T-helper 22 cell (primary cell): ENCODE measurements around the gene NHSL1.

Source experiments
- DNase-seq: peaks from one replicate; pipeline ENCODE4 v3.0.0-alpha.2; 2020; ENCODE audit warnings: low read depth

Gene NHSL1

GRCh38 chr6:138456401-138456790 lies 42.9 kb downstream of the NHSL1 start:
- DNase-seq = no peak

- DNase-seq = peak; percentile 16
Measured at GRCh38 chr6:138455746-138456400, 43.4 kb downstream of the NHSL1 start.

- peak; percentile 21 for DNase-seq
Measured at GRCh38 chr6:138454981-138455706, 44.1 kb downstream of the NHSL1 start.

GRCh38 chr6:138451043-138451442 lies 48.3 kb downstream of the NHSL1 start:
- no peak for DNase-seq

- DNase-seq = no peak
Measured at GRCh38 chr6:138450445-138450844, 48.8 kb downstream of the NHSL1 start.

- DNase-seq = no peak
Measured at GRCh38 chr6:138446821-138447220, 52.5 kb downstream of the NHSL1 start.

GRCh38 chr6:138443979-138444378 lies 55.3 kb downstream of the NHSL1 start:
- no peak for DNase-seq

GRCh38 chr6:138442663-138443062 lies 56.6 kb downstream of the NHSL1 start:
- no peak for DNase-seq

GRCh38 chr6:138441965-138442364 lies 57.3 kb downstream of the NHSL1 start:
- no peak for DNase-seq

- no peak for DNase-seq
Measured at GRCh38 chr6:138440758-138441357, 58.4 kb downstream of the NHSL1 start.

GRCh38 chr6:138440296-138440695 lies 59.0 kb downstream of the NHSL1 start:
- DNase-seq = no peak

- DNase-seq = no peak
Measured at GRCh38 chr6:138439546-138439945, 59.7 kb downstream of the NHSL1 start.

GRCh38 chr6:138434925-138435324 lies 64.4 kb downstream of the NHSL1 start:
- no peak for DNase-seq

GRCh38 chr6:138434096-138434495 lies 65.2 kb downstream of the NHSL1 start:
- DNase-seq = no peak

- DNase-seq = no peak
Measured at GRCh38 chr6:138432063-138432356, 67.3 kb downstream of the NHSL1 start.

GRCh38 chr6:138431256-138432062 lies 67.8 kb downstream of the NHSL1 start:
- no peak for DNase-seq

- no peak for DNase-seq
Measured at GRCh38 chr6:138430361-138431145, 68.7 kb downstream of the NHSL1 start.

- DNase-seq = no peak
Measured at GRCh38 chr6:138429761-138430160, 69.5 kb downstream of the NHSL1 start.

GRCh38 chr6:138428944-138429598 lies 70.2 kb downstream of the NHSL1 start:
- no peak for DNase-seq

- no peak for DNase-seq
Measured at GRCh38 chr6:138427701-138428100, 71.6 kb downstream of the NHSL1 start.

GRCh38 chr6:138426500-138427123 lies 72.7 kb downstream of the NHSL1 start:
- no peak for DNase-seq
